Kidney (tissue), 14 donors: ENCODE data around the gene CHRDL1. TPM values are rescaled to one million over a fixed set of nuclear protein-coding genes. Genes with fewer than 3 reads are reported as not detected.

Experiments
- DNase-seq, 5 donors: peaks; one replicate each; pipeline ENCODE4 v3.0.0-alpha.2; 2013 to 2020
- FAIRE-seq: peaks from 2 replicates; lab custom pipeline; 2012; peaks lifted over from hg19 to GRCh38; lab: Jason Lieb, UNC
- H3K27ac ChIP-seq, 2 donors: one replicate each; pipeline ENCODE4 v1.7.0; 2013; ENCODE audit warnings: low read depth in 2 of 2, low read length in 2 of 2, inconsistent platforms in 1 of 2
- H3K27me3 ChIP-seq: one replicate; pipeline ENCODE4 v1.7.1; 2013; ENCODE audit warnings: low read length, inconsistent platforms; ENCODE audit not compliant: control insufficient read depth, insufficient read depth
- H3K36me3 ChIP-seq, 3 donors: one replicate each; pipeline versions ENCODE4 v1.7.0 to v1.7.1; 2013; ENCODE audit warnings: low read length in 3 of 3, control low read depth in 1 of 3, inconsistent platforms in 1 of 3; ENCODE audit not compliant: insufficient read depth in 3 of 3, control insufficient read depth in 2 of 3
- H3K4me1 ChIP-seq, 3 donors: one replicate each; pipeline versions ENCODE4 v1.7.0 to v1.7.1; 2013; ENCODE audit warnings: low read length in 3 of 3, inconsistent platforms in 1 of 3, low read depth in 1 of 3; ENCODE audit not compliant: control insufficient read depth in 2 of 3, insufficient read depth in 2 of 3
- H3K4me3 ChIP-seq, 3 donors: one replicate each; pipeline versions ENCODE4 v1.7.0 to v1.8.1; 2013; ENCODE audit warnings: low read length in 3 of 3, control low read depth in 1 of 3, inconsistent platforms in 1 of 3
- H3K9ac ChIP-seq, 3 donors: one replicate each; pipeline versions ENCODE4 v1.7.0 to v1.7.1; 2013; ENCODE audit warnings: low read length in 3 of 3, control low read depth in 1 of 3, inconsistent platforms in 1 of 3
- H3K9me3 ChIP-seq, 3 donors: one replicate each; pipeline versions ENCODE4 v1.7.0 to v1.7.1; 2013; ENCODE audit warnings: low read length in 3 of 3, control low read depth in 1 of 3, inconsistent platforms in 1 of 3; ENCODE audit not compliant: control insufficient read depth in 2 of 3, insufficient read depth in 1 of 3
- intact Hi-C: fragments of 100-400 bp; cut with DNase I; formaldehyde crosslinking; loops from one replicate; pipeline ENCODE4 v1.11.1; 2022
- polyA plus RNA-seq: library from polyadenylated mRNA; stranded (reverse); fragments of 350-450 nt; fragmentation: Illumina TruSeq; extraction: RNeasy Lipid Tissue Mini Kit (QIAGEN cat#74804); gene quantifications from one replicate; pipeline ENCODE4 v1.2.3, GENCODE V29; 2014; ENCODE audit warnings: low read depth, low replicate concordance; ENCODE audit not compliant: insufficient read depth
- total RNA-seq: library from RNA; stranded (reverse); fragmentation: NEBNext Ultra II Directional; extraction: Animal tissue kit (Norgen Biotek cat#: 25700); gene quantifications from one replicate; pipeline ENCODE4 v1.2.1, GENCODE V29; 2021
- TF ChIP-seq, protein P1 (sequence below): IDR thresholded peaks from 3 replicates; pipeline ENCODE4 v1.5.1; 2012; ENCODE audit warnings: mild to moderate bottlenecking, moderate library complexity, borderline replicate concordance; ENCODE audit not compliant: insufficient read depth; ENCODE audit errors: extremely low read depth
- donor health status: control.
- donor health status: control.
- donor health status: control.
- donor health status: control.
- donor health status: control.
- donor health status: DM: yes; HTN: yes; CAD: no.
- donor health status: Normal renal cell carcinoma (clear cell type).

The CHRDL1 gene
- total and polyA plus RNA-seq, 2 donors from 2014 or later, result 8.7 to 18.3 TPM

DNA sequence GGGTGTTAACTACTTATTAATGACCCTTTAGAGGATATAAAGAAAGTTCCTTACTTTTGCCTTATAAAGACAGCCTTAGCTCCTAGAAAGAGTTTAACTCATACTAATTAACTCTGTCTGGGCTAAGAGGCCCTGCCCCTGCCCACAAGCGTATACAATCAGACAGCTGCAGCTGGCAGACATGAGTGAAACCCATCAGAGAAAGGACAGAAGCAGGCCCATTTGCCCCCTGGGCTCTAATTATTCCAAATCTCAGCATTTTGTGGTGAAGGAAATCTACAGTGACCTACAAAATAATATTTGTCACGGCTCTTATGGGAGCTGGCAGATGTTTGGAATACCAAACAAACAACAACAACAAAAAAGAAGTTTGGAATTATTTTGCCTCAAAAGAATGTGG is 71.8 kb downstream of the CHRDL1 start:
- H3K27me3 ChIP-seq, result no peaks in the 10 kb centered on the region

DNA sequence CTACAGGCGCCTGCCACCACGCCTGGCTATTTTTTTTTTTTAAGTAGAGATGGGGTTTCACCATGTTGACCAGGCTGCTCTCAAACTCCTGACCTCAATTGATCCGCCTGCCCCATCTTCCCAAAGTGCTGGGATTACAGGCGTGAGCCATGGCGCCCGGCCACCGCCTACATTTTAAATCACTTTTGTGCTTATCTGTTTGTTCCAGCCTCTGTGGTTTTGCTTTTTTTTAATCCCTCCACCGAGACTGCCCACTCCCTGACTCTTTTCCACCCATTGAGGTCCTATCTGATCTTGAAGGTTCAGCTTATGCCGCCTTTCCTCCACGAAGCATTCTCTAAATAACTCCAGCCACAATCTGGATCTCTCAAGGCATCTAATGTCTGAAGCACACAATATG is 73.5 kb downstream of the CHRDL1 start:
- Histone ChIP-seq H3K9ac (no peak overlapping the region), H3K36me3 (no peaks in the 10 kb centered on the region), H3K9me3 (no peaks in the 10 kb centered on the region), H3K4me3 (no peak overlapping the region), H3K27me3 (no peaks in the 10 kb centered on the region), H3K27ac (no peak overlapping the region), H3K4me1 (no peaks in the 10 kb centered on the region)
- no peak for DNase-seq
- TF ChIP-seq, protein P1, sequence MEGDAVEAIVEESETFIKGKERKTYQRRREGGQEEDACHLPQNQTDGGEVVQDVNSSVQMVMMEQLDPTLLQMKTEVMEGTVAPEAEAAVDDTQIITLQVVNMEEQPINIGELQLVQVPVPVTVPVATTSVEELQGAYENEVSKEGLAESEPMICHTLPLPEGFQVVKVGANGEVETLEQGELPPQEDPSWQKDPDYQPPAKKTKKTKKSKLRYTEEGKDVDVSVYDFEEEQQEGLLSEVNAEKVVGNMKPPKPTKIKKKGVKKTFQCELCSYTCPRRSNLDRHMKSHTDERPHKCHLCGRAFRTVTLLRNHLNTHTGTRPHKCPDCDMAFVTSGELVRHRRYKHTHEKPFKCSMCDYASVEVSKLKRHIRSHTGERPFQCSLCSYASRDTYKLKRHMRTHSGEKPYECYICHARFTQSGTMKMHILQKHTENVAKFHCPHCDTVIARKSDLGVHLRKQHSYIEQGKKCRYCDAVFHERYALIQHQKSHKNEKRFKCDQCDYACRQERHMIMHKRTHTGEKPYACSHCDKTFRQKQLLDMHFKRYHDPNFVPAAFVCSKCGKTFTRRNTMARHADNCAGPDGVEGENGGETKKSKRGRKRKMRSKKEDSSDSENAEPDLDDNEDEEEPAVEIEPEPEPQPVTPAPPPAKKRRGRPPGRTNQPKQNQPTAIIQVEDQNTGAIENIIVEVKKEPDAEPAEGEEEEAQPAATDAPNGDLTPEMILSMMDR, result no peak
- FAIRE-seq, result no peak
- intact Hi-C loops, result no loop called here

More for the DNA sequence above, 71.8 kb downstream of the CHRDL1 start:
- H3K4me3 ChIP-seq, result no peak overlapping the region
- H3K4me1 ChIP-seq, result no peaks in the 10 kb centered on the region
- intact Hi-C loops, result no loop called here
- no peaks in the 10 kb centered on the region for H3K9me3 ChIP-seq
- H3K36me3 ChIP-seq, result no peaks in the 10 kb centered on the region
- no peak overlapping the region for H3K27ac ChIP-seq
- TF ChIP-seq, protein P1, result no peak
- no peak overlapping the region for H3K9ac ChIP-seq
- no peak for FAIRE-seq
- no peak for DNase-seq

DNA sequence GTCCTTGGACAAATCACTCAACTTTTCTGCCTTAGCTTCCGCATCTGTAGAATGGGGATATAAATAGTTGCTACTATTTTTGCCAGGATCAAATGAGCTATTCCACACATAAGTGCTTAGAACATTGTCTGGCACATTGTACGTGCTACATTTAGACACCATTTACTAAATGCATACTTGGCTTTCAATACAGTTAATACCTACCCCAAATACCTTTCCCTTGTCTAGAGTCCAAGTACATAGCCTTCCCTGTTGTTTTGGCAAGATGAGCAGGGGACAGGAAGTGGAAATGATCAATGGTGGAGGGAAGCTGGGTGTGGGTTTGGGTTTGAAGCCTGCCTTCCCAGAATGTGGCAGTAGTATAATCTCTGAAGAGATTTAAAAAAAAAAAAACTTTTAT is 82.0 kb downstream of the CHRDL1 start:
- Histone ChIP-seq H3K36me3 (no peaks in the 10 kb centered on the region), H3K27me3 (no peaks in the 10 kb centered on the region), H3K9ac (no peak overlapping the region), H3K4me3 (no peak overlapping the region), H3K9me3 (no peaks in the 10 kb centered on the region), H3K27ac (no peak overlapping the region), H3K4me1 (no peaks in the 10 kb centered on the region)
- intact Hi-C loops, result no loop called here
- DNase-seq (no peak), FAIRE-seq (no peak)
- TF ChIP-seq, protein P1, result no peak

DNA sequence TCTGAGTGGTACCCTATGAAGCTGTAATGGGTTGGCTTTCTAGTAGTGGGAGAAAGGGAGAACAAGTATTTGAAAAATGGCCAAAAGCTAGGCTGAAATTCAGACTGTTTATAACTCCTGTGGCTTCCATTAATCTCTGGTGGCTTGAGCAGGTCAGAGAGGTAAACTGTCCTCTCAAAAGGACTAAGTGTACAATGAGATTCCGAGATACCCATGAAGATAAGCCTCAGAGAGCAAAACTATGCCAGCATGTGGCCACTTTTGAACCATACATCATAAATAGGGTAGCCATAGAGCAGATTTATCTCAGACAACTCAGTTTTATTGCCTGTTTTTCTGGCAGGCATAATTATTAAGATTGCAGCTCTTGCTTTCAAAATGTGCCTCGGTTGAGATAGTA is 89.2 kb downstream of the CHRDL1 start:
- DNase-seq, result no peak
- no peaks in the 10 kb centered on the region for H3K4me1 ChIP-seq
- no peaks in the 10 kb centered on the region for H3K9me3 ChIP-seq
- intact Hi-C loops, result no loop called here
- no peaks in the 10 kb centered on the region for H3K36me3 ChIP-seq
- TF ChIP-seq, protein P1, result no peak
- no peak for FAIRE-seq
- H3K27ac ChIP-seq, result no peak overlapping the region
- H3K27me3 ChIP-seq, result no peaks in the 10 kb centered on the region
- no peak overlapping the region for H3K9ac ChIP-seq
- H3K4me3 ChIP-seq, result no peak overlapping the region
